Activated naive CD4-positive, alpha-beta T cell treated with anti-CD3 and anti-CD28 coated beads, Interleukin-2, amount 50 U/mL, for 72 hours (primary cell): Measurements from ENCODE around the gene NMRK1. TPM values are rescaled to one million over a fixed set of nuclear protein-coding genes. Genes with fewer than 3 reads are reported as not detected.

ENCODE experiments used
- ATAC-seq, 2 donors: fragments of 150-1000 bp; cut with Tn5 transposase; 2 replicates each; pipeline ENCODE4 v1.10.0; 2021; ENCODE audit warnings: mild to moderate bottlenecking in 2 of 2, moderate library complexity in 2 of 2
- DNase-seq, 2 donors: peaks; one replicate each; pipeline ENCODE4 v3.0.0; 2021 to 2022; ENCODE audit warnings: low spot score in 2 of 2
- H3K27ac Mint-ChIP-seq, 2 donors: one replicate each; pipeline ENCODE4 v1.8.0; 2022; ENCODE audit warnings: mild to moderate bottlenecking in 2 of 2, mixed read lengths in 2 of 2
- H3K36me3 Mint-ChIP-seq, 2 donors: one replicate each; pipeline ENCODE4 v1.8.0; 2022; ENCODE audit warnings: mixed read lengths in 2 of 2
- H3K9me3 Mint-ChIP-seq, 2 donors: one replicate each; pipeline ENCODE4 v1.8.0; 2022; ENCODE audit warnings: mixed read lengths in 2 of 2
- total RNA-seq, 2 donors: library from RNA; stranded (reverse); gene quantifications; one replicate each; pipeline ENCODE4 v1.2.3, GENCODE V29; 2022

NMRK1 gene
- total RNA-seq = 10 to 100 TPM; 14.7 to 30.6 TPM

DNA sequence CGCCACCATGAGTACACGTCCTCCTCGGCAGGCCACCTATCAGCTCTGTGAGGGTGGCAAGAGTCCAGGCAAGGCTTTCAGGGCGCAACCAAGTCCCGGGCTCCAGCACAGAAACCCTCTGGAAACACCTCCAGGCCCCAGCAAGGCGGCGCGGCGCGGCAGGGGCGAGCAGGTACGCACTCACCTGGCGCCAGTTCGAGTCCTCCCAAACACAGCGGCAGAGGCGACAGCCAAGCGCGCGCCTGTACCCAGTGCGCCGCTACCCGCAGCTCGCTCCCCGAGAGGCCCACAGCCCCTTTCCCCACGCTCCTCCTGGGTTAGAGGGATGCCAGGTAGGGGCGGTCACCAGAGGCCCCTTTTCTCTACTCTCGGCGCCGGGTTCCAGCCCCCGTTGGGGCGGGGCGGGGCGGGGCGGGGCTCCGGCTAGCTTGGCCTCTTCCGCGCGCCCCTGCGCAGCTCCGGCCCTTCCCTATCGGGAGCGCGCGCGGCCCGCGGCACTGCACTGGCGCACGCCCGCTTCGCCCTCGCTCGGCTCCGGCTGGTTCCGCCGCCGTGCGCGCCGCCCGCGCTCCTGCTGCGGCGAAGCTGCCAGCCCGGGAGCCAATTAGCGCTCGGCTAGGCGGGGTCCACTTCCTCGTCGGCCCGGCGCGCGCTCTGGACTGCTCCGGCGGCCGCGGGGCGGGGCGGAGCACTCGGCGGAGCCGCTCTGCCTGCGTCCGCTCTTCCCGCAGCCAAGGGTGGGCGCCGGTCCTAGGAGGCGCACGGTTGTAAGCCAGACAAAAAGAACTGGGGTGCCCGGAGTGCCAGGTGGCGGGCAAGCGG lies at the start of gene NMRK1, which contains the start of gene OSTF1:
Gene NMRK1, minus strand, starts transcription at position 332 of the 822 bp plus-strand sequence. CDS start 5,040 bp downstream, outside the sequence.
Gene OSTF1, plus strand, starts transcription at position 691 of the 822 bp plus-strand sequence. CDS start 179 bp downstream, outside the sequence.
- DNase-seq = peak; percentile 94 to 97
- ATAC-seq = peak; percentile 92
- no peaks in the 10 kb centered on the region for H3K9me3 Mint-ChIP-seq
- H3K27ac Mint-ChIP-seq = peak within 1 kb of the TSS; percentile 72 to 96
- H3K36me3 Mint-ChIP-seq = peaks cover 6 to 24% of the 10 kb centered on the region in 2 donors

DNA sequence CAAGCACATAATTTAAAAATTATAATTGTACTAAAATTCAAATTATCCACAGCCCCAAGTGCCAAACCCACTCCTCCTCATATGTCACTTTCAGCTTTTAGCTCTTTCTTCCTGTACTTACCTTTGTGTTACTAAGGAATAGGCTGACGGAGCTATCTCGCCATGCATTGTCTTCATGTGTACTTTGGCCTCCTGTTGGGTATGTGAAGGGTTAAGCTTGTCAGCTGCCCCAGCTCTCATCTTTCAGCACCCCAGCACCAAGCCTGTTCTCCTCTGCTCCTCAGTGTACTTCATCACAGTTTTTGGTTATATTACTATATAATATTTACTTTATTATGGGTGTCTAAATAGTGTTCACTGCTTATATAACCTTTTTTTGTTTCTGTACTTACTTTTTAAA lies 46.5 kb upstream of the NMRK1 start:
- H3K36me3 Mint-ChIP-seq = peaks cover 45 to 77% of the 10 kb centered on the region in 2 donors
- H3K27ac Mint-ChIP-seq = no peak overlapping the region
- ATAC-seq (no peak), DNase-seq (no peak)
- peaks cover 0 to 3% of the 10 kb centered on the region in 2 donors for H3K9me3 Mint-ChIP-seq

DNA sequence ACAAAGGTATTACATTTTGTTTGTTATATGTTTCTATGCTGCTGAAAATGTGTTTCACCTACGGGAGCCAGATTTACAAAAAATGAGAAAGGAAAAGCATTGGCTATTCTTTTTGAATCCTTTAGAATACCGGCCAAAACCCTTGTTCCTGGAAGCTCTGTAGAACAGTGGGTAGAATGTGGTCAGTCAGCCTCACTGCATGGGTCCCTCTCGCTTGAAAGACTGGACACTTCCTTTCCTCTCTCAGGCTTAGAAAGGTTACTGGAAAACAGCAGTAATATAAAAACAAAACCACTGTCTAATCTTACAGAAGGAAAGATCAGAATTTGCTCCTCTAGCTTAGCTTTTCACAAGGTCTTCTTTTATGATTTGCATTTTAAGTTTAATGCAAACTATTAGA lies 45.4 kb upstream of the NMRK1 start:
- H3K36me3 Mint-ChIP-seq = peaks cover 45 to 83% of the 10 kb centered on the region in 2 donors

DNA sequence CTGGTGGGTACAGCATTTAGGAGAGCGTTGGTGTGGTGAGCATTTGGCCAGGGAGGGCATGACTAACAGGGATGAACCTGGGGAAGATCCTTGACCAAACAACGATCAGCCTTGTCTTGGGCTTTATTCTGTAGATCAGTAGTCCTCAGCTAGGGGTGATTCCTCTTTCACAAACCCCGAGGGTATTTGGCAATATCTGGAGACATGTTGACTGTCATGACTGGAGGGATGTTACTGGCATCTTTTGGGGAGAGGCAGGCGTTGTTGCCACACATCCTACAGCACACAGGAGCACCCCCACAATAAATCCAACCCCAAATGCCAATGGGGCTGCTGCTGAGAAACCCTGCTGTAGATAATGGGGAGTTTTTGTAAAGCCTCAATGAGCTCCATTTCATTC lies 44.3 kb upstream of the NMRK1 start:
- DNase-seq = no peak
- Mint-ChIP-seq H3K9me3 (peaks cover 0 to under 1% of the 10 kb centered on the region in 2 donors), H3K36me3 (peaks cover 41 to 74% of the 10 kb centered on the region in 2 donors), H3K27ac (no peak overlapping the region)
- no peak for ATAC-seq

More for the DNA sequence above, 45.4 kb upstream of the NMRK1 start:
- H3K27ac Mint-ChIP-seq = peak overlapping the region in 1 of 2 donors; percentile 36
- no peak for ATAC-seq
- H3K9me3 Mint-ChIP-seq = peaks cover 0 to 3% of the 10 kb centered on the region in 2 donors
- DNase-seq = no peak

DNA sequence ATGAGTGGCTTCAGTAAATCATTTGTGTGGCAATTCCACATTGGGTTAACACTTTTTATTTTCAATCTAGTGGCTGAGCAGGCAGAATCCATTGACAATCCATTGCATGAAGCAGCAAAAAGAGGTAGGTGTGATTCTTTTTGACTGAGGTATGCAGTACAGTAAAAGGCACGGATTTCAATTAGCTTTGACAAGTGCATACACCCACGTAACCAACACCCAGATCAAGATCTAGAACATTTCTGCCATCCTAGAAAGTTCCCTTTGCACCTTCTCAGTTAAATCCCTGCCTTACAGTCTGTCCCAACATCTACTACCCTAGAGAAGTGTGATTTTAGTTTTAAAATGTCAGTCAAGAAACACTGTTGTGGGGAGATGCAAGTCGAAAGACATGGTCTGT lies 43.7 kb upstream of the NMRK1 start:
- DNase-seq = no peak
- ATAC-seq = no peak
- H3K36me3 Mint-ChIP-seq = peaks cover 36 to 69% of the 10 kb centered on the region in 2 donors
- H3K27ac Mint-ChIP-seq = no peak overlapping the region
- H3K9me3 Mint-ChIP-seq = no peaks in the 10 kb centered on the region

DNA sequence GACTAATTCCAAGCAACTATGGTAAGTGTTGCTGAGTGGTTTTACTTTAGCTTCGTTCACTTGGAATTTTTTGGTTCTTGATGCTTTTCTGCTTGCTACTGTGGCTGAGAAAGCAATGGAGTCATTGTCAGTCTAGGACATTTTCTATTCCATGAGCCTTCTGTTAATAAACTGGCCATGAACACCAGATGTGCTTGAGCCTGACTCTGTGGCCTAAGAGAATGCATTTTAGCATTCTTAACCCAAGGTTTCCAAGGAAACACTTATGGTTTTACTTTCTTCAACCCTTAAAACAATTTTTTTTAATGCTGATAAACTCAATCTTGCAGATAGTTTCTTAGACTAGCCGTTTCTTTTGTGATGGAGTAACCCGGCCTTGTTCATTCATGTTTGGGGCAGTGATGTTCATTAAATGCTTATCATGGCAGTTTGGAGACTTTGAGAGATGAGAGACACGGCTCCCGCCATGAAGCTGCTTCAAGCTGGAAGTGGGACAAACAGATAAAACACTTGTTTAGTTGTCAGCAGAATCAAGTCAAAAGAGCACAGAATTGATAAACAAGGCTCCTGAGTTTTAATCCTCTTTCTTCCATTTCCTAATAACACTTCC lies 42.8 kb upstream of the NMRK1 start:
- ATAC-seq (no peak), DNase-seq (no peak)
- Mint-ChIP-seq H3K36me3 (peaks cover 30 to 59% of the 10 kb centered on the region in 2 donors), H3K27ac (no peak overlapping the region), H3K9me3 (no peaks in the 10 kb centered on the region)

DNA sequence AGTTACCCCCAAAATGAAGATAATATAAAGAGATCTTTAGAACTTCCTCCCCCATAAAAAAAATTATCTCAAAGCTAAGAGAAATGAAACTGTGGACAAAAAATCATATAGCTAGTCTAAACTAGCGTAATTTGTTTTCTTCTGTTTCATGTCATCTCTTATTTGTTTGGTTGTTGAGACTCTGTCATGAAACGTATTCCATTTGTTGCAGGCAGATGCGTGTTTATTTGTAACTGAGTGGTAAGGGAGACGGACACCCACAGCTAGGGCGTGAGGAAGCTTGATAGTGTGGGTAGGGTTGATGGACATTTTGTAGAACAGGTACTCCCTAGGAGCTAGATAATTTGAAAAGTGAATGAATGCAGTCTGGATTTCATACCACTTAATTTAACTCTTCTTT lies 42.2 kb upstream of the NMRK1 start:
- ATAC-seq (no peak), DNase-seq (no peak)
- H3K27ac Mint-ChIP-seq = no peak overlapping the region
- no peaks in the 10 kb centered on the region for H3K9me3 Mint-ChIP-seq
- H3K36me3 Mint-ChIP-seq = peaks cover 24 to 53% of the 10 kb centered on the region in 2 donors

DNA sequence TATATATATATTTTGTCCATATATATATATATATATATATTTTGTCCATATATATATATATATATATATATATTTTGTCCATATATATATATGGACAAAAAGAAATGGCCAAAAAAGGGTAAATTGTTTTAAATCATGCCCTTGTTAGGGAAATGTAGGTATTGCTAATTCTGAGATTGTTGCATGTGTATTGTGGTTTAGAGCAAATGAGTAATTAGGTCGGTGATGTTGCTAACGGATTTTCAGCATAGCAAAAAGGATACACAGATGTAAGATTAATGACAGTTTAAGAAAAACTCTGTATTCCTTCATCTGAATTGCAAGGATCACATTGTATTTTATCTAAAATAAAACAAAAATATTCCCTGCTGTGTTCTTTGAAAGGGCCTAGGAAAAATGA lies 40.6 kb upstream of the NMRK1 start:
- DNase-seq = no peak
- peaks cover 19 to 41% of the 10 kb centered on the region in 2 donors for H3K36me3 Mint-ChIP-seq
- no peak overlapping the region for H3K27ac Mint-ChIP-seq
- no peaks in the 10 kb centered on the region for H3K9me3 Mint-ChIP-seq
- ATAC-seq = peak; percentile 75 to 88

DNA sequence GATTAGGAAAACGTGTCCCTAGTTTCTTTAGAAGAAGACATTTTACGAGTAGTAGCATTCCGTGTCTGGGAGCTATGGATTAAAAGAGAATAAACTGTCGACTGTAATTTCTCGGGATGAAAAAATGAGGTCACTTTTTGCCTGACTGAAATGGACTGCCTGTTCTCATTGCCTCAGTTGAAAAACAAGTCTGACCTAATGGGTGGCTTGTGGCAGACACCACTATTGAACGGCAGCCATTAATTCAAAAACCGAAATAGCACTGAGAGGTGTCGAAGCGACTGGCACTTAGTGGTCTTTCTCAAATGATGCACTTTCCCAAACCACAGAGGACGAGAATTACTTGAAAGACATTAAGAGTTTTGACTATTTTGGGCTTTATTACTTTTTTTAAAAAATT lies 35.7 kb upstream of the NMRK1 start:
- Mint-ChIP-seq H3K36me3 (peaks cover 31 to 32% of the 10 kb centered on the region in 2 donors), H3K27ac (no peak overlapping the region), H3K9me3 (peaks cover 0 to under 1% of the 10 kb centered on the region in 2 donors)
- ATAC-seq = no peak
- no peak for DNase-seq

DNA sequence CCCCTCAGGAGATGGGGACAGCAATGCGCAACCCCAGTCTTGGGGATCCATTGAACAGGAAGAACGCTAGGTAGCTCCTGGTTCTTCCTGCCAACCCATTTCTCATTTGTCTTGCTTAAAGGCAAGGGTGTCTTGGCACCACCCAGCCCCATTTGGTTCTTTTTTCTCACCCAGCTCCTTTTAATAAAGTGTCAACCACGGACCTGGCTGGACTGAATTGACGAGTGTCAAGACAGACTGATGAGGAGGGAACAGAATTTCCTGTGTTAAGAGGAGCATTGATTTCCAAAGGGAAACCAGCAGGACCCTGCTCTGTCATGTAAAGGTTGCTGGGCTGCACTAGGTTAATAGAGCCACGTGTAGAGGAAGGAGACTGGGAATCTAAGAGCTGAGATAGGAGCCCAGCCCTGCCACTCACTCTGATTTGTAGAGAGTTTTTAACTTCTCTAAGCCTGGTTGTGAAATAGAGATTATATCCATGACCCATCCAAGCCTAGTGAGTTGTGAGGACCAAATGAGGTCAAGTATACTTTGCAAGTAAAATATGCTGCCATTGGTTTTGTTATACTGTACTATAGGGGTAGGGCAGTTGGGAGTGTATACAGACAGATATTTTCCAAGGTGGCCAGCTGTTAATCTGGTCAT lies 34.1 kb upstream of the NMRK1 start:
- Mint-ChIP-seq H3K9me3 (peaks cover 9 to 11% of the 10 kb centered on the region in 2 donors), H3K27ac (no peak overlapping the region), H3K36me3 (peaks cover 42 to 47% of the 10 kb centered on the region in 2 donors)
- ATAC-seq (no peak), DNase-seq (no peak)

DNA sequence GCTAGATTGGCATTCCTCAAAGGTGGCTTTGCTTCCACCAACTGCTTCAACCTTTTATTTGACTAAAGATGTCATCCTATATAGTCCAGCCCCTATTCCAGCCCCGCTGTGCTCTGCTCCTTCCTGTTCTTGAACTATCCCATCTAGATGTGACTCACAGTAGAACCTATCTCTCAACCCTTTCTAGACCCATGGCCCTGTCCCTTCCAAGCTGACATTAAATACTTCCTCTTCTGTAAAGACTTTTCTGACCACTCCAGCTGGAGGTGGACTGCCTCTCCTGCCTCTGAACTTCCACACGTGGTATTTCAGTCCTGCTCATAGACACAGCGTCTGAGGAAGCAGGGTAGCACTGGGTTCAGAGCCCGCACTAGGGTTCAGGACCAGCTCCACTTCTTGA lies 32.7 kb upstream of the NMRK1 start:
- DNase-seq = no peak
- peaks cover 42 to 47% of the 10 kb centered on the region in 2 donors for H3K36me3 Mint-ChIP-seq
- H3K27ac Mint-ChIP-seq = peak overlapping the region in 1 of 2 donors; percentile 39
- ATAC-seq = no peak
- peaks cover 9 to 11% of the 10 kb centered on the region in 2 donors for H3K9me3 Mint-ChIP-seq

DNA sequence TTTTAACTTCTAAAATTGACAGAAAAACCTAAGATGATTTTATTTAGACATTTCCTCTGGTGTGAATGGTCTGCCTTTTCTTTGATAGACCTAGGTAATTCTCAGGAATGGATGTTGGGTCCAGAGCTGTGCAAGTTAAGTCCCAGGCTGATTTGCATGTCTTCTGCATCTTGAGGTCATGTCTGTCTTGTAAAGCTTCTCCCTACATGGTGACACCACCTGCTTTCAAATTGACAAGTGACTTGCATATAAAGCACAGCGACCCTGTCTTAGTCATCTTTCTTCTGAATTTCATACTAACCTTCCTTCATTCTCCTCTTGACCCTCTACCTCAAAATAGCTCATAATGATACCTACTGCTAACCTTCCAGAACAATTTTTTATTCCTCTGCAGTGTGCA lies 29.6 kb upstream of the NMRK1 start:
- Mint-ChIP-seq H3K36me3 (peaks cover 38 to 53% of the 10 kb centered on the region in 2 donors), H3K27ac (peak overlapping the region; percentile 2 to 41), H3K9me3 (peaks cover 9 to 11% of the 10 kb centered on the region in 2 donors)
- ATAC-seq = peak; percentile 66 to 92
- DNase-seq = no peak

DNA sequence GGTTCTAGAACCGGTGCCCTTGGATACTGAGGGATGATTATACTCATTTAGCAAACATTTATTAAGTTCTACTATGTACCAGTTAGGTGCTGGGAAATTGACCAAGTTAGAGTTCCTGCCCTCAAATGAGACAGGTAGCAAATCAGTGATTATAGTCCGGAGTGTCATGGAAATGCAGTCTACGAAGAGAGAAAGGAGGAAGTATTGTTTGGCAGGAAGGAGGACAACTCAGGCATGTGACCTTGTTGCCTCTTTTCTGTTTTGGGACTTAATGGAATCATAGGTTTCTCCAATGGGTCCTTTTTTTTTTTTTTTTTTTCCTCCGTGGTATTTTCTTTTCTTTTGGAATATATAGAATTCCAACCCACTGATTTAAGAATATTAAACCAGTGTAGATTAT lies 28.4 kb upstream of the NMRK1 start:
- no peak for ATAC-seq
- no peak for DNase-seq
- H3K27ac Mint-ChIP-seq = no peak overlapping the region
- H3K9me3 Mint-ChIP-seq = peaks cover 9 to 11% of the 10 kb centered on the region in 2 donors
- H3K36me3 Mint-ChIP-seq = peaks cover 30 to 45% of the 10 kb centered on the region in 2 donors

DNA sequence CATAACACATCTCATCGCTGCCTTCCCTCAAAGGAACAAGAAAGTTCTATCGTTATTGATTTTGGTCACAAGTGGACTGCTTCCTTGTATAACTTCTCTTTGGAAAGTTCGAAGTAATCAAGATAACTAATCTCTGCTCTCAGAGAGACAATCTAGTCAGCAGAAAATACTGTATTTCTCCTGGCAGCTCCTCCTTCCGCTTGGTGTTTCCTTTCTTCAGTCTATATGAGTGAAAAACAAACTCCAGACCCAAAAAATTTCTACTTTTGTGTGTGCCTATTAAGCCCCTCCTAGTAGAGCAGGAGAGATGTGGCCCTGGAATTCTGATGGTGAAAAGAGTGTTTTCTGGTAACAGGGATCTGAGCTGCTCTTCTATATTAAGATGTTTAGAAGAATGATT lies 24.8 kb upstream of the NMRK1 start:
- no peak overlapping the region for H3K27ac Mint-ChIP-seq
- peaks cover 2 to 14% of the 10 kb centered on the region in 2 donors for H3K36me3 Mint-ChIP-seq
- ATAC-seq (no peak), DNase-seq (no peak)
- peaks cover 1 to 2% of the 10 kb centered on the region in 2 donors for H3K9me3 Mint-ChIP-seq

DNA sequence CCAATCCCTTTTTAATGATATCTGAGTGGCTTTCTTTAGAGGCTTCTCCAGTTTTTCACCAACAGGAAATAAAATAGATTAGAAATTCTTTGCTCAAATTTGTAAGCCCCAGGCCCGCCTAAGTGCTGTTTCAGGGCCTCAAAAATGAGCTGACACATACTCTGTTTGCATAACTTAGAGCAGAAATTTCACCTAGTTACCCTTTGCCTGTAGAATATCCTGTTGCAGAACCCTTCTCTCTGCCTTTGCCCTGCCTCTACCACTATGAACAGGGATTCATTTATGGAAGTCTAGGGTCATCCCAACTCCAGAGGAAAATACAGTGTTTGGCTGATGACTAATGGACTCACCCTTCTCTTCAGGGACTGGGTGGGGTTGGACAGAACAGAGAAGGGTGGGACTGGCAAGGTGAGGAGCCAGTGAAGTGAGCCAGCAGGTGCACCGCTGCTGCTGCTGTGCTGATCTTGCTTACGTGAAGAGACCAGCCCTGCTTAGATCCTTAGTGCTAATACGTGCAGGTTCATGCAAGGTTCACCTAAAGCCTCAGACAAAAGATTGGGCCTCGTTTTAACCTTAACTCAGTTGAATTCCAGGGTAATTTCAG lies 23.2 kb upstream of the NMRK1 start:
- Mint-ChIP-seq H3K9me3 (no peaks in the 10 kb centered on the region), H3K27ac (no peak overlapping the region), H3K36me3 (peaks cover 0 to 7% of the 10 kb centered on the region in 2 donors)
- peak in 1 of 2 donors; percentile 11 for ATAC-seq
- DNase-seq = no peak

DNA sequence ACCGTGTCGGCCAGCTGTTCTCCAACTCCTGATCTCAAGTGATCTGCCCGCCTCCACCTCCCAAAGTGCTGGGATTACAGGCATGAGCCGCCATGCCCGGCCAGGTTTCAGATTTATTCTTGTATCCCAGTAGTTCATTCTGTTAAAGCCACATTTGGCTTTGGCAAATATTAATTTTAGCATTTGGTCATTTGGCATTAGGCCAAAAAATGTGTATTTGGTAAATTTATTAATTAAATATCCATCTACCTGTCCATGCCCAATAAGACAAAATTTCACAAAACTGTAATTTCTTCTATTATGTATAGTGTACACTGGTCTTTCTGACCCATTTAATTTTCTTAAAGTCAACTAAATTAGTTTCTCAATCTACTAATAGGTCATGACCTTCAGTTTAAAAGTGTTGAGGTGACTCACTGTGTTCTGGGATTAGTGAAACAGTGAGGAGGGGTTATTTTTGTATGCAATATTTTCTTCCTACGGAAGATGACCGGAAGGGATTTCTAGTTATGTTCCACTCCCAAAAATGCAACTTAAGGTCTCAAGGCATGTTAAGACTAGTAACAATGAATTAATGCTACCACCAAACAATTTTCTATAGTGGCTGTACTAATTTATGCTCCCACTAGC lies 21.4 kb upstream of the NMRK1 start:
- H3K27ac Mint-ChIP-seq = no peak overlapping the region
- H3K36me3 Mint-ChIP-seq = peaks cover 0 to 7% of the 10 kb centered on the region in 2 donors
- ATAC-seq (no peak), DNase-seq (no peak)
- H3K9me3 Mint-ChIP-seq = no peaks in the 10 kb centered on the region
